ENCODE measurements around the gene TUBA8. TPM values are rescaled to one million over a fixed set of nuclear protein-coding genes. Genes with fewer than 3 reads are reported as not detected.
A peak's percentile ranks its signal among the peaks of the same experiment; 100 is the strongest.
"Not testable (repeated sequence)": the region's sequence is repeated elsewhere in the genome, so short reads cannot be mapped to it uniquely, and the experiment has no call there.

Gene TUBA8
- total RNA-seq: 10 to 100 TPM in 2 of 4 donors, 1 to 10 TPM in 2; 3.2 to 18.4 (median 12.5) TPM

GRCh38 chr22:18110194-18110953 is at the start of gene TUBA8:
Gene TUBA8, plus strand, starts transcription at chr22:18110809. Its CDS starts 57 bp downstream, at chr22:18110866.
- DNase-seq: peak; percentile 91 to 94
- Histone ChIP-seq H3K9me3 (no peaks in the 10 kb centered on the region), H3K27ac (peak within 1 kb of the TSS; percentile 32 to 80 (median 58)), H3K4me1 (peaks cover 17 to 21% of the 10 kb centered on the region in 2 donors), H3K36me3 (no peaks in the 10 kb centered on the region), H3K4me3 (replicated peaks in 1 of 3) (peak within 1 kb of the TSS in 2 of 3 donors; percentile 48), H3K27me3 (no peaks in the 10 kb centered on the region)
- WGBS, 2 donors: 2 to 4% methylated on average over 7 to 15 of the region's 72 CpGs
- TF ChIP-seq POLR2A (IDR thresholded peaks at IDR 0.05): peak in 1 of 2 donors; percentile 39
- TF ChIP-seq, protein P1, sequence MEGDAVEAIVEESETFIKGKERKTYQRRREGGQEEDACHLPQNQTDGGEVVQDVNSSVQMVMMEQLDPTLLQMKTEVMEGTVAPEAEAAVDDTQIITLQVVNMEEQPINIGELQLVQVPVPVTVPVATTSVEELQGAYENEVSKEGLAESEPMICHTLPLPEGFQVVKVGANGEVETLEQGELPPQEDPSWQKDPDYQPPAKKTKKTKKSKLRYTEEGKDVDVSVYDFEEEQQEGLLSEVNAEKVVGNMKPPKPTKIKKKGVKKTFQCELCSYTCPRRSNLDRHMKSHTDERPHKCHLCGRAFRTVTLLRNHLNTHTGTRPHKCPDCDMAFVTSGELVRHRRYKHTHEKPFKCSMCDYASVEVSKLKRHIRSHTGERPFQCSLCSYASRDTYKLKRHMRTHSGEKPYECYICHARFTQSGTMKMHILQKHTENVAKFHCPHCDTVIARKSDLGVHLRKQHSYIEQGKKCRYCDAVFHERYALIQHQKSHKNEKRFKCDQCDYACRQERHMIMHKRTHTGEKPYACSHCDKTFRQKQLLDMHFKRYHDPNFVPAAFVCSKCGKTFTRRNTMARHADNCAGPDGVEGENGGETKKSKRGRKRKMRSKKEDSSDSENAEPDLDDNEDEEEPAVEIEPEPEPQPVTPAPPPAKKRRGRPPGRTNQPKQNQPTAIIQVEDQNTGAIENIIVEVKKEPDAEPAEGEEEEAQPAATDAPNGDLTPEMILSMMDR (IDR thresholded peaks at IDR 0.05): no peak
- intact Hi-C loops (cut with DNase I): no loop called here

GRCh38 chr22:18062421-18062820 is 48.2 kb upstream of the TUBA8 start:
- H3K27ac ChIP-seq: no peak overlapping the region
- intact Hi-C loops (cut with DNase I): no loop called here
- WGBS, 2 donors: 87 to 88% methylated on average over 3 of the region's 3 CpGs

DNA sequence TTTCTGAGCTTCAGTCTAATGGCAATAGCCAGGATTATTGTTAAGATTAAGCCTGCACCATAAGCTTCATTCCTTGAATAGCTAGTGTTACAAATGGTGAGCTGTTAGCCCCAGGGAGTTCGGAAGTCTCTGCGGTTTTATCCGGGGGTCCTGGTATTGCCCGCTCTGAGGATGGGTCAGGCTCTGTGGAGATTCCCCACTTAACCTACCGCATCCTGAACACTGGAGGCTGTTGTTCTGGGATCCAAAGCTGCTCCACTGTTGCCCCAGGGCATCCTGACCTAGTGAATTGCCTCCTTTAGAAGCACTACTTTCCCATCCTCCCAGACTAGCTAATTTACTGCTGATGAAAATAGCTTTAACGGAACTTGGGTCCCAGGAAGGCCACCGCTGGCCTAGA is 47.3 kb upstream of the TUBA8 start:
- no peaks in the 10 kb centered on the region for H3K9me3 ChIP-seq
- H3K4me3 ChIP-seq (replicated peaks in 1 of 3): no peak overlapping the region
- no peak for DNase-seq
- no peak for TF ChIP-seq POLR2A (IDR thresholded peaks at IDR 0.05)
- TF ChIP-seq, protein P1 (IDR thresholded peaks at IDR 0.05): no peak
- WGBS, 2 donors: 91 to 93% methylated on average over 7 of the region's 7 CpGs
- no peak overlapping the region for H3K27ac ChIP-seq
- H3K4me1 ChIP-seq: peaks cover 0 to 7% of the 10 kb centered on the region in 2 donors
- H3K36me3 ChIP-seq: no peaks in the 10 kb centered on the region
- no peaks in the 10 kb centered on the region for H3K27me3 ChIP-seq
- intact Hi-C loops (cut with DNase I): no loop called here

More at GRCh38 chr22:18062421-18062820, 48.2 kb upstream of the TUBA8 start:
- no peaks in the 10 kb centered on the region for H3K36me3 ChIP-seq
- H3K9me3 ChIP-seq: no peaks in the 10 kb centered on the region
- H3K4me3 ChIP-seq (replicated peaks in 1 of 3): no peak overlapping the region
- no peaks in the 10 kb centered on the region for H3K27me3 ChIP-seq
- TF ChIP-seq, protein P1 (IDR thresholded peaks at IDR 0.05): no peak
- TF ChIP-seq POLR2A (IDR thresholded peaks at IDR 0.05): no peak
- H3K4me1 ChIP-seq: peaks cover 0 to 13% of the 10 kb centered on the region in 2 donors
- DNase-seq: no peak

- H3K4me3 ChIP-seq (replicated peaks in 1 of 3); H3K9me3 ChIP-seq; intact Hi-C loops (cut with DNase I); DNase-seq; H3K27ac ChIP-seq; H3K36me3 ChIP-seq; H3K4me1 ChIP-seq; H3K27me3 ChIP-seq: not testable (repeated sequence)
- WGBS, 2 donors: 80 to 83% methylated on average over 6 of the region's 6 CpGs
These were observed 46.9 kb upstream of the TUBA8 start for GRCh38 chr22:18063715-18064114.

- Histone ChIP-seq H3K4me1 (peaks cover 0 to 7% of the 10 kb centered on the region in 2 donors), H3K4me3 (replicated peaks in 1 of 3) (no peak overlapping the region), H3K36me3 (no peaks in the 10 kb centered on the region), H3K27ac (no peak overlapping the region), H3K27me3 (no peaks in the 10 kb centered on the region), H3K9me3 (no peaks in the 10 kb centered on the region)
- peak in 1 of 2 donors; percentile 36 for DNase-seq
- TF ChIP-seq, protein P1 (IDR thresholded peaks at IDR 0.05): no peak
- TF ChIP-seq POLR2A (IDR thresholded peaks at IDR 0.05): no peak
- intact Hi-C loops (cut with DNase I): no loop called here
- 53 to 91% methylated on average over 7 of the region's 7 CpGs for WGBS, 2 donors
These were observed 46.0 kb upstream of the TUBA8 start for GRCh38 chr22:18064636-18065035.

Data from thyroid gland (tissue), 4 donors.